HEK293 (cell line): ENCODE measurements around the gene SPART.

Experiments
- CTCF ChIA-PET: fragments of 350-600 bp; formaldehyde crosslinking; extraction: SDS; loops from one replicate; lab custom pipeline; 2021; ENCODE audit warnings: antibody characterized with exemption; lab: Yijun Ruan, JAX
- POLR2A ChIA-PET: fragments of 300-600 bp; formaldehyde crosslinking; extraction: SDS; loops from one replicate; lab custom pipeline; 2020; ENCODE audit warnings: antibody characterized with exemption, inconsistent platforms; lab: Yijun Ruan, JAX
- H3K27ac ChIP-seq: fragments of 200-500 bp; sonication (Bioruptor generic); 2 replicates; pipeline ENCODE4 v1.5.1; 2014; ENCODE audit warnings: low read depth, low read length, control low read depth, inconsistent platforms; ENCODE audit errors: extremely low read depth
- H3K36me3 ChIP-seq, 2 experiments: fragments of 200-500 bp in 1 of 2; sonication (Bioruptor generic) in 1 of 2; 1 replicate in 1 of 2; 2 replicates in 1 of 2; pipeline ENCODE4 v1.5.1; 2014 to 2017; ENCODE audit warnings: inconsistent platforms in 2 of 2, low read length in 2 of 2; ENCODE audit not compliant: control insufficient read depth in 2 of 2, insufficient read depth in 1 of 2
- H3K4me1 ChIP-seq: fragments of 200-500 bp; sonication (Bioruptor generic); 2 replicates; pipeline ENCODE4 v1.5.1; 2014; ENCODE audit warnings: mild to moderate bottlenecking, low read length, inconsistent platforms; ENCODE audit not compliant: control insufficient read depth, insufficient read depth
- H3K4me3 ChIP-seq: 2 replicates; pipeline ENCODE4 v1.5.1; 2011; ENCODE audit warnings: low read depth, mild to moderate bottlenecking, control low read depth, low read length, moderate library complexity
- H3K9me3 ChIP-seq: fragments of 200-500 bp; sonication (Bioruptor generic); 2 replicates; pipeline ENCODE4 v1.5.1; 2014; ENCODE audit warnings: low read depth, low read length, inconsistent platforms; ENCODE audit not compliant: control insufficient read depth, insufficient read depth
- GLI2 ChIP-seq: fragments of 450-650 bp; formaldehyde crosslinking; IDR thresholded peaks from 2 replicates; pipeline ENCODE4; 2017; ENCODE audit warnings: missing biosample characterization, missing genetic modification characterization, low read depth, borderline replicate concordance
- KLF7 ChIP-seq: fragments of 450-650 bp; formaldehyde crosslinking; IDR thresholded peaks from 2 replicates; pipeline ENCODE4 v1.5.1; 2016; ENCODE audit warnings: missing biosample characterization, missing genetic modification characterization, borderline replicate concordance
- KLF8 ChIP-seq: fragments of 450-650 bp; formaldehyde crosslinking; IDR thresholded peaks from 2 replicates; pipeline ENCODE4 v1.5.1; 2016; ENCODE audit warnings: missing biosample characterization, missing genetic modification characterization
- SP7 ChIP-seq: fragments of 450-650 bp; formaldehyde crosslinking; IDR thresholded peaks from 2 replicates; pipeline ENCODE4 v1.5.1; 2016; ENCODE audit warnings: missing biosample characterization, missing genetic modification characterization
- ZNF169 ChIP-seq: fragments of 450-650 bp; formaldehyde crosslinking; IDR thresholded peaks from 2 replicates; pipeline ENCODE4 v1.5.1; 2016; ENCODE audit warnings: missing biosample characterization, missing genetic modification characterization
- ZNF2 ChIP-seq: fragments of 450-650 bp; formaldehyde crosslinking; IDR thresholded peaks from 2 replicates; pipeline ENCODE4 v1.5.1; 2016; ENCODE audit warnings: missing biosample characterization, missing genetic modification characterization
- ZNF223 ChIP-seq: fragments of 450-650 bp; formaldehyde crosslinking; IDR thresholded peaks from 2 replicates; pipeline ENCODE4 v1.5.1; 2016; ENCODE audit warnings: missing biosample characterization, missing genetic modification characterization
- ZNF302 ChIP-seq: fragments of 450-650 bp; formaldehyde crosslinking; IDR thresholded peaks from 2 replicates; pipeline ENCODE4 v1.5.1; 2016; ENCODE audit warnings: missing biosample characterization, missing genetic modification characterization, low read depth
- ZNF311 ChIP-seq: fragments of 450-650 bp; formaldehyde crosslinking; IDR thresholded peaks from 2 replicates; pipeline ENCODE4 v1.5.1; 2017; ENCODE audit warnings: missing biosample characterization, missing genetic modification characterization, borderline replicate concordance
- ZNF37A ChIP-seq: fragments of 450-650 bp; IDR thresholded peaks from 2 replicates; pipeline ENCODE4 v1.5.1; 2018; ENCODE audit warnings: missing biosample characterization, missing genetic modification characterization
- ZNF426 ChIP-seq: fragments of 450-650 bp; formaldehyde crosslinking; IDR thresholded peaks from 2 replicates; pipeline ENCODE4 v1.5.1; 2017; ENCODE audit warnings: missing biosample characterization, missing genetic modification characterization, mild to moderate bottlenecking, inconsistent platforms, moderate library complexity
- ZNF514 ChIP-seq: fragments of 450-650 bp; formaldehyde crosslinking; IDR thresholded peaks from 2 replicates; pipeline ENCODE4 v1.5.1; 2016; ENCODE audit warnings: missing biosample characterization, missing genetic modification characterization
- TF ChIP-seq, protein P1 (sequence below): fragments of 450-650 bp; formaldehyde crosslinking; IDR thresholded peaks from 2 replicates; pipeline ENCODE4 v1.5.1; 2016; ENCODE audit warnings: missing biosample characterization, missing genetic modification characterization
- TF ChIP-seq, protein P2 (sequence below): fragments of 450-650 bp; formaldehyde crosslinking; IDR thresholded peaks from 2 replicates; pipeline ENCODE4 v1.5.1; 2016; ENCODE audit warnings: missing biosample characterization, missing genetic modification characterization
- TF ChIP-seq, protein P3 (sequence below): IDR thresholded peaks from 2 replicates; pipeline ENCODE4 v1.6.1; 2011; ENCODE audit warnings: mild to moderate bottlenecking, low read depth, low read length, borderline replicate concordance
- TF ChIP-seq, protein P4 (sequence below): fragments of 450-650 bp; formaldehyde crosslinking; IDR thresholded peaks from 2 replicates; pipeline ENCODE4 v1.5.1; 2016; ENCODE audit warnings: missing biosample characterization, missing genetic modification characterization
- TF ChIP-seq, protein P5 (sequence below): fragments of 450-650 bp; formaldehyde crosslinking; optimal IDR thresholded peaks from 2 replicates; pipeline ENCODE3; 2016; ENCODE audit warnings: missing biosample characterization, mild to moderate bottlenecking, missing genetic modification characterization
- TF ChIP-seq, protein P6 (sequence below): fragments of 450-650 bp; formaldehyde crosslinking; IDR thresholded peaks from 2 replicates; pipeline ENCODE4 v1.5.1; 2016; ENCODE audit warnings: missing biosample characterization, missing genetic modification characterization
- TF ChIP-seq, protein P7 (sequence below): fragments of 450-650 bp; formaldehyde crosslinking; IDR thresholded peaks from 2 replicates; pipeline ENCODE4 v1.5.1; 2017; ENCODE audit warnings: missing biosample characterization, missing genetic modification characterization

SPART gene

DNA sequence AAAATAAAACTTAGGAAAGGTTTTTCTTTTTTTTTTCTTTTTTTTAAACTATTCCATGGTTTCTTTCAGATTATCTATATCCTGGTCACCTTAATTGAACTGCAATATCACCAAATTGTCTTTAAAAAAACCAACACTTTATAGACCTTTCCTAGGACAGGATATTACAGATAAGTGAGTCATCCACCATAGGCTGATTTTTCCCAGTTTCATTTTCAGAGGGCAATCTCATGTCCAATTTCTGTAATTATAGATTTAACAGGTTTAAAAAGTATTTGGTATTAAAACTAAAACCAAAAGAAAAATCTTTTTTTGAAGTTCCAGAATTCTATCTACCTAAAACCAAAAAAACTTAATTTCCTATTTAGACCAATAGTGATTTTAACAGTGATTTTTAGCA lies 13.2 kb downstream of the SPART start:
- no peaks in the 10 kb centered on the region for H3K9me3 ChIP-seq
- no peak for TF ChIP-seq ZNF426 (tag by site-specific recombination)
- no peak for TF ChIP-seq ZNF2 (tag by site-specific recombination)
- no peak for TF ChIP-seq ZNF514 (tag by site-specific recombination)
- TF ChIP-seq, protein P1, sequence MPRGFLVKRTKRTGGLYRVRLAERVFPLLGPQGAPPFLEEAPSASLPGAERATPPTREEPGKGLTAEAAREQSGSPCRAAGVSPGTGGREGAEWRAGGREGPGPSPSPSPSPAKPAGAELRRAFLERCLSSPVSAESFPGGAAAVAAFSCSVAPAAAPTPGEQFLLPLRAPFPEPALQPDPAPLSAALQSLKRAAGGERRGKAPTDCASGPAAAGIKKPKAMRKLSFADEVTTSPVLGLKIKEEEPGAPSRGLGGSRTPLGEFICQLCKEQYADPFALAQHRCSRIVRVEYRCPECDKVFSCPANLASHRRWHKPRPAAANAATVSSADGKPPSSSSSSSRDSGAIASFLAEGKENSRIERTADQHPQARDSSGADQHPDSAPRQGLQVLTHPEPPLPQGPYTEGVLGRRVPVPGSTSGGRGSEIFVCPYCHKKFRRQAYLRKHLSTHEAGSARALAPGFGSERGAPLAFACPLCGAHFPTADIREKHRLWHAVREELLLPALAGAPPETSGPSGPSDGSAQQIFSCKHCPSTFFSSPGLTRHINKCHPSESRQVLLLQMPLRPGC = no peak
- TF ChIP-seq, protein P2, sequence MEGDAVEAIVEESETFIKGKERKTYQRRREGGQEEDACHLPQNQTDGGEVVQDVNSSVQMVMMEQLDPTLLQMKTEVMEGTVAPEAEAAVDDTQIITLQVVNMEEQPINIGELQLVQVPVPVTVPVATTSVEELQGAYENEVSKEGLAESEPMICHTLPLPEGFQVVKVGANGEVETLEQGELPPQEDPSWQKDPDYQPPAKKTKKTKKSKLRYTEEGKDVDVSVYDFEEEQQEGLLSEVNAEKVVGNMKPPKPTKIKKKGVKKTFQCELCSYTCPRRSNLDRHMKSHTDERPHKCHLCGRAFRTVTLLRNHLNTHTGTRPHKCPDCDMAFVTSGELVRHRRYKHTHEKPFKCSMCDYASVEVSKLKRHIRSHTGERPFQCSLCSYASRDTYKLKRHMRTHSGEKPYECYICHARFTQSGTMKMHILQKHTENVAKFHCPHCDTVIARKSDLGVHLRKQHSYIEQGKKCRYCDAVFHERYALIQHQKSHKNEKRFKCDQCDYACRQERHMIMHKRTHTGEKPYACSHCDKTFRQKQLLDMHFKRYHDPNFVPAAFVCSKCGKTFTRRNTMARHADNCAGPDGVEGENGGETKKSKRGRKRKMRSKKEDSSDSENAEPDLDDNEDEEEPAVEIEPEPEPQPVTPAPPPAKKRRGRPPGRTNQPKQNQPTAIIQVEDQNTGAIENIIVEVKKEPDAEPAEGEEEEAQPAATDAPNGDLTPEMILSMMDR (tag by site-specific recombination) = no peak
- TF ChIP-seq KLF7 = no peak
- TF ChIP-seq, protein P3, sequence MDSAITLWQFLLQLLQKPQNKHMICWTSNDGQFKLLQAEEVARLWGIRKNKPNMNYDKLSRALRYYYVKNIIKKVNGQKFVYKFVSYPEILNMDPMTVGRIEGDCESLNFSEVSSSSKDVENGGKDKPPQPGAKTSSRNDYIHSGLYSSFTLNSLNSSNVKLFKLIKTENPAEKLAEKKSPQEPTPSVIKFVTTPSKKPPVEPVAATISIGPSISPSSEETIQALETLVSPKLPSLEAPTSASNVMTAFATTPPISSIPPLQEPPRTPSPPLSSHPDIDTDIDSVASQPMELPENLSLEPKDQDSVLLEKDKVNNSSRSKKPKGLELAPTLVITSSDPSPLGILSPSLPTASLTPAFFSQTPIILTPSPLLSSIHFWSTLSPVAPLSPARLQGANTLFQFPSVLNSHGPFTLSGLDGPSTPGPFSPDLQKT = no peak
- TF ChIP-seq ZNF302 = no peak
- TF ChIP-seq SP7 = no peak
- TF ChIP-seq ZNF37A (tag by site-specific recombination) = no peak
- TF ChIP-seq, protein P4, sequence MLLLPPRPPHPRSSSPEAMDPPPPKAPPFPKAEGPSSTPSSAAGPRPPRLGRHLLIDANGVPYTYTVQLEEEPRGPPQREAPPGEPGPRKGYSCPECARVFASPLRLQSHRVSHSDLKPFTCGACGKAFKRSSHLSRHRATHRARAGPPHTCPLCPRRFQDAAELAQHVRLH = no peak
- TF ChIP-seq GLI2 (tag by site-specific recombination) = no peak
- TF ChIP-seq ZNF311 (tag by site-specific recombination) = no peak
- no peak for TF ChIP-seq KLF8
- TF ChIP-seq, protein P5, sequence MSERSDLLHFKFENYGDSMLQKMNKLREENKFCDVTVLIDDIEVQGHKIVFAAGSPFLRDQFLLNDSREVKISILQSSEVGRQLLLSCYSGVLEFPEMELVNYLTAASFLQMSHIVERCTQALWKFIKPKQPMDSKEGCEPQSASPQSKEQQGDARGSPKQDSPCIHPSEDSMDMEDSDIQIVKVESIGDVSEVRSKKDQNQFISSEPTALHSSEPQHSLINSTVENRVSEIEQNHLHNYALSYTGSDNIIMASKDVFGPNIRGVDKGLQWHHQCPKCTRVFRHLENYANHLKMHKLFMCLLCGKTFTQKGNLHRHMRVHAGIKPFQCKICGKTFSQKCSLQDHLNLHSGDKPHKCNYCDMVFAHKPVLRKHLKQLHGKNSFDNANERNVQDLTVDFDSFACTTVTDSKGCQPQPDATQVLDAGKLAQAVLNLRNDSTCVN (tag by site-specific recombination) = no peak
- TF ChIP-seq, protein P6, sequence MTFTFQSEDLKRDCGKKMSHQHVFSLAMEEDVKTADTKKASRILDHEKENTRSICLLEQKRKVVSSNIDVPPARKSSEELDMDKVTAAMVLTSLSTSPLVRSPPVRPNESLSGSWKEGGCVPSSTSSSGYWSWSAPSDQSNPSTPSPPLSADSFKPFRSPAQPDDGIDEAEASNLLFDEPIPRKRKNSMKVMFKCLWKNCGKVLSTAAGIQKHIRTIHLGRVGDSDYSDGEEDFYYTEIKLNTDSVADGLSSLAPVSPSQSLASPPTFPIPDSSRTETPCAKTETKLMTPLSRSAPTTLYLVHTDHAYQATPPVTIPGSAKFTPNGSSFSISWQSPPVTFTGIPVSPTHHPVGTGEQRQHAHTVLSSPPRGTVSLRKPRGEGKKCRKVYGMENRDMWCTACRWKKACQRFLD (tag by site-specific recombination) = no peak
- no peak for TF ChIP-seq ZNF169
- TF ChIP-seq, protein P7, sequence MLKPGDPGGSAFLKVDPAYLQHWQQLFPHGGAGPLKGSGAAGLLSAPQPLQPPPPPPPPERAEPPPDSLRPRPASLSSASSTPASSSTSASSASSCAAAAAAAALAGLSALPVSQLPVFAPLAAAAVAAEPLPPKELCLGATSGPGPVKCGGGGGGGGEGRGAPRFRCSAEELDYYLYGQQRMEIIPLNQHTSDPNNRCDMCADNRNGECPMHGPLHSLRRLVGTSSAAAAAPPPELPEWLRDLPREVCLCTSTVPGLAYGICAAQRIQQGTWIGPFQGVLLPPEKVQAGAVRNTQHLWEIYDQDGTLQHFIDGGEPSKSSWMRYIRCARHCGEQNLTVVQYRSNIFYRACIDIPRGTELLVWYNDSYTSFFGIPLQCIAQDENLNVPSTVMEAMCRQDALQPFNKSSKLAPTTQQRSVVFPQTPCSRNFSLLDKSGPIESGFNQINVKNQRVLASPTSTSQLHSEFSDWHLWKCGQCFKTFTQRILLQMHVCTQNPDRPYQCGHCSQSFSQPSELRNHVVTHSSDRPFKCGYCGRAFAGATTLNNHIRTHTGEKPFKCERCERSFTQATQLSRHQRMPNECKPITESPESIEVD = no peak
- TF ChIP-seq ZNF223 (tag by site-specific recombination) = no peak
- CTCF ChIA-PET = no interaction called here
- H3K4me3 ChIP-seq = no peak overlapping the region
- POLR2A ChIA-PET = no interaction called here
- H3K4me1 ChIP-seq = peaks cover 13% of the 10 kb centered on the region
- H3K27ac ChIP-seq = no peak overlapping the region
- H3K36me3 ChIP-seq = peaks cover 11 to 30% of the 10 kb centered on the region in 2 experiments
